ENCODE data around the gene SGPP2.

Gene SGPP2

GRCh38 chr2:222598611-222599010 lies 174.3 kb downstream of the SGPP2 start:
- no peak overlapping the region for H3K4me3 ChIP-seq (ENCODE audit: low read depth, low read length)
- DNase-seq (ENCODE audit: low read depth), result no peak
- no peak for TF ChIP-seq CTCF (IDR thresholded peaks at IDR 0.05; ENCODE audit: insufficient read depth, low read depth, low read length, missing control alignments)

- no peak for TF ChIP-seq CTCF (IDR thresholded peaks at IDR 0.05; ENCODE audit: insufficient read depth, low read depth, low read length, missing control alignments)
- no peak overlapping the region for H3K4me3 ChIP-seq (ENCODE audit: low read depth, low read length)
- DNase-seq (ENCODE audit: low read depth), result no peak
Observed at GRCh38 chr2:222603501-222603900, 179.2 kb downstream of the SGPP2 start.

- TF ChIP-seq CTCF (IDR thresholded peaks at IDR 0.05; ENCODE audit: insufficient read depth, low read depth, low read length, missing control alignments), result no peak
- DNase-seq (ENCODE audit: low read depth), result no peak
Observed at GRCh38 chr2:222604749-222605515, 180.6 kb downstream of the SGPP2 start.

DNA sequence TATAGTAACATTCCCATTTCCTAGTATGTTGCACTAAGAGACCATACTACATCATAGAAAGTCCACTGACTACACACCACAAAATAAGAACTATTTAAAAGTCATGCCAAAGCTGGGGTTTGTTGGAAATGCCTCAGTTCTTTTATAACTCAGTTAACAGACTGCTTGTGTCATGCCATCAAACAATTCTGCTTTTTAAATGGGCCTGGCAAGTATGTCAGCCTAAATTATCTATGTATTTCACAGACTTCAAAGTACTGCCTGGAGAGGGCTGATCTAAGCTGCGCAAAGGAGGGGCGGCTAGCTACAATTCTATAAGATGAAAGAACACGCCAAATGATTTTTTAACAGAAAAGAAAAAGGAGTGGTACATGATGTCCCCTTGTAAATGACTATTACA lies 182.0 kb downstream of the SGPP2 start:
- no peak for DNase-seq (ENCODE audit: low read depth)

More at GRCh38 chr2:222604749-222605515, 180.6 kb downstream of the SGPP2 start:
- no peak overlapping the region for H3K4me3 ChIP-seq (ENCODE audit: low read depth, low read length)

DNA sequence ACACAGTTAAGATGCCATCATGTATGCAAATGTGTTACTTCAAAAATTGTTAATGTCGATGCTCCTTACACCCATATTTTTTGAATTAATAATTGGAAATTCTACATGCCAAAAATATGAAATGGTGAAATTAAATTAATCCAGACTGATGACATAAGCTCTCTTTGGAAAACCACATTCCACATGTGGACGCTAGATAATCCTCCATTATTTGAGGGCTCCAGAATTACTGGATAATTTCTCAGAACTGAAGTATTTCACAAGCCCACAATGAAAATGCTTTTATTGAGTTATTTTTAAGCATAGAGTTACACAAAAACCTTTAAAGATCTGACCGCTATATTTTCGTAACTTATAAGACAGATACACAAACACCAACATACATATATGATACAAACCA lies 183.7 kb downstream of the SGPP2 start:
- no peak for DNase-seq (ENCODE audit: low read depth)
- TF ChIP-seq CTCF (IDR thresholded peaks at IDR 0.05; ENCODE audit: insufficient read depth, low read depth, low read length, missing control alignments), result no peak
- no peak overlapping the region for H3K4me3 ChIP-seq (ENCODE audit: low read depth, low read length)

More for the DNA sequence above, 182.0 kb downstream of the SGPP2 start:
- TF ChIP-seq CTCF (IDR thresholded peaks at IDR 0.05; ENCODE audit: insufficient read depth, low read depth, low read length, missing control alignments), result no peak
- no peak overlapping the region for H3K4me3 ChIP-seq (ENCODE audit: low read depth, low read length)

DNA sequence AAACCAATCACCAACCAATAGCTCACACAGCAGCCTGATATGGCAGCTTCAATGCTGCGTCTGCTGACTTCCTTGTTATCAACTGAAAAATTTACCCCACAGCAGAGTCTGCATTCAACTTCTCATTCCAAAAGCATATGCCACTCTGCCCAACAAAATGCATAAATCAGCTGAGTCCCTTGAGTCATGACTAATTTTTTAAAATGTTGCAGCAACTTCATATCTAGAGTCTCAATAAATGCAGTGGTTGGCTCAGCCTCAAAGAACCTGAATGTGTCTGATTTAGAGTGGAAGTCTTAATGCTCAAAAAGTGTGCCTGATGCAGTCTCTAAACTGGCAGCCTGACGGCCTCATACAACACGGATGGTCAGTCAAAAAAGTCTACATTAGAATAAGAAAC lies 185.0 kb downstream of the SGPP2 start:
- DNase-seq (ENCODE audit: low read depth), result no peak
- no peak overlapping the region for H3K4me3 ChIP-seq (ENCODE audit: low read depth, low read length)
- no peak for TF ChIP-seq CTCF (IDR thresholded peaks at IDR 0.05; ENCODE audit: insufficient read depth, low read depth, low read length, missing control alignments)

All from GM12865 (cell line).